Measurements from ENCODE around the gene MED23. TPM values are rescaled to one million over a fixed set of nuclear protein-coding genes. Genes with fewer than 3 reads are reported as not detected.

Gene MED23
- total RNA-seq, 2 donors from 2014 or later = 48.5 to 60.4 TPM

DNA sequence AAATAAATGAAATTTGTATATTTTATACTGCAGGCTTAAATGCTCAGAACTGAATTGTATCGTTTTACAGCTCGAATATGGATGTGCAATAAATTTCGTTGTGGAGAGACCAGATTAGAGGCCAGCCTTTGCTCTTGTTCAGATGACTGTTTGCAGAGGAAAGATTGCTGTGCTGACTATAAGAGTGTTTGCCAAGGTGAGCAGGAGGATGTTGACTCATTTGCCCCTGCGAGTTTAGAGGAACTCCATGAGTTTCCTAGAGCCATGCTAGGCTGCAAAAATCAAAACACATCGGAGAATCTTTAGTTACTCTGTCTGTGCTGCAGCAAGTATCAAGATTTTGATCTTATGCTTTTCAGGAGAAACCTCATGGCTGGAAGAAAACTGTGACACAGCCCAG lies 24.4 kb upstream of the MED23 start:
- Mint-ChIP-seq H3K4me3 (no peak overlapping the region), H3K36me3 (ENCODE audit: low read depth) (peaks cover 3% of the 10 kb centered on the region), H3K4me1 (peaks cover 4% of the 10 kb centered on the region), H3K27ac (no peak overlapping the region), H3K27me3 (peaks cover 17% of the 10 kb centered on the region)
- ATAC-seq (no peak), DNase-seq (no peak)
- H3K9me3 ChIP-seq (ENCODE audit: control insufficient read depth, low read length, poor library complexity, severe bottlenecking) = no peaks in the 10 kb centered on the region

DNA sequence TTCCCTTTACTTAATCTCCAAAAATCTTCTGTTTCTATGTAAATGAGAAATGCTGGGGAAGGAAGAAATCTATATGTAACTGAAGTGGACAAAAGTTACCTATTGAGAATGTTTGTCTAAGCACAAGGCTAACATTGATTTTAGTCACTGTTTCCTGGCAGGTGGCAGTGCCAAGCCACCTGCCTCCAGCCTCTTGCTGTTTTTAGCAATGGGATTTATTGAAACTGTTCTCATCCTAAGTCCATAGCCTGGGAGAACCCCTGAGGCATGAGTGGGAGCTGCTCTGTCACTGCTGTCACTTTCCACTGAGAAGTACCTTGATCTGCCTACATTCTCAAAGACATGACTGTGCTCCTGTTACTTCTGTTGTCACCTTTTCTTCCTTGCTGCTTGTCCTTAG lies 23.7 kb upstream of the MED23 start:
- Mint-ChIP-seq H3K36me3 (ENCODE audit: low read depth) (peaks cover 3% of the 10 kb centered on the region), H3K27me3 (peaks cover 17% of the 10 kb centered on the region), H3K4me3 (no peak overlapping the region), H3K4me1 (peaks cover 4% of the 10 kb centered on the region), H3K27ac (no peak overlapping the region)
- ATAC-seq (no peak), DNase-seq (no peak)
- H3K9me3 ChIP-seq (ENCODE audit: control insufficient read depth, low read length, poor library complexity, severe bottlenecking) = no peaks in the 10 kb centered on the region

DNA sequence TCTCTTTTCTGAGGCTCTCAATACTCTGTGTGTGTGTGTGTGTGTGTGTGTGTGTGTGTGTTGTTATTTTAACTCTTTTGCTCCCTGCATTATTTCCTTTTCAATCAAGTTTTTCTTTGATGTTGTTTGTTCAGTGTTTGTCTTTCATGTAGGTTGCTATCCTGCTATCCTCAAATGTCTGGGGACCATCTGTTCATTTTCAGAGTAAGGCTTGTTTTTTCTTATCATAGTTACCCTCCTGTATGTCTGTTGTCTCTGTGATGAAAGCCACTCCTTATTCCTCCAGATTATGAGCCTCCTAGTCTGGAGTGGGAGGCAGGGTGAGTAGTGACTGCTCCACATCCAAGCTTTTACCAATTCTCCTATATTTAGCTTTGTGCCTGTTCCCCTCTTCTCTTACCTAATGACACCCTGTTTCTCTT lies 18.2 kb upstream of the MED23 start:
- ATAC-seq = no peak
- peaks cover 17% of the 10 kb centered on the region for H3K27me3 Mint-ChIP-seq
- DNase-seq = no peak
- no peak overlapping the region for H3K27ac Mint-ChIP-seq
- H3K36me3 Mint-ChIP-seq (ENCODE audit: low read depth) = peaks cover 3% of the 10 kb centered on the region
- no peaks in the 10 kb centered on the region for H3K9me3 ChIP-seq (ENCODE audit: control insufficient read depth, low read length, poor library complexity, severe bottlenecking)
- no peak overlapping the region for H3K4me3 Mint-ChIP-seq
- H3K4me1 Mint-ChIP-seq = peaks cover 4% of the 10 kb centered on the region

DNA sequence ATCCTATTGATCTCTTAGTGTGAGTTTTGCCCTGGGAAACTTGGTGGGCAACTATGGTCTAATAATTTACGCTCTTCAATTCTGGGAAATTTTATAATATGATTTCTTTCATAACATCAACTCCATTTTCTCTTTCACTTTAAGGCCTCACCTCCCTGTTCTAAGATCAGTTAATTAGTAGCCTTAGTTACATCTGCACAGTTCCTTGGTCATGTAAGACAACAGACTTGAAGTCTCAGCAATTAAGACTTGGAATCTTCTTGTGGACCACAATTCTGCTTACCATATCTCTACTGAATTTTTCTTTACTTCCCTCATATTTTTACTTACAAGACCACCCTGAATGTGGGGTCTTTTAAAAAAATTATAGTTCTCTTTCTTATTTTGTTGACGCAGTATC lies 17.8 kb upstream of the MED23 start:
- Mint-ChIP-seq H3K27ac (no peak overlapping the region), H3K27me3 (peaks cover 17% of the 10 kb centered on the region), H3K4me1 (peaks cover 4% of the 10 kb centered on the region)

DNA sequence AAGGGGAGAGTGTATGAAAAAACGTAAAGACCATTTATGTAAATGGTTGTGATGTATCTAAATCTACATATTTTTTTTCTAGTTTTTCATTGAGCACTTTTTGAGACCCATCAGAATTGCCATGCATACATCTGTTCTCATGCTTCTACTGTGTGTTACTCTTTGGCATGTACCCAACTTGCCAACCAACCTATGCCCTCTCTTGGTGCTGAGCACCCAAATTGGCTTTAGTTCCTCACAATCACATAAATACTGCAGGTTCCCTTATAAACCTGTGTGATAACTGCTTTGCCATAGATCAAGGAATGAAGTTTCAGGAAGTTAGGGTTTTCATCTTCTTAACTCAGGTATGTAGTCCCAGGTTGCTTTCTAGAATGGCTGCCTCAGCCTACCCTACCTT lies 16.9 kb upstream of the MED23 start:
- no peak for DNase-seq
- Mint-ChIP-seq H3K27me3 (peaks cover 12% of the 10 kb centered on the region), H3K4me3 (no peak overlapping the region), H3K27ac (no peak overlapping the region), H3K4me1 (peaks cover 4% of the 10 kb centered on the region), H3K36me3 (ENCODE audit: low read depth) (peaks cover 3% of the 10 kb centered on the region)
- no peaks in the 10 kb centered on the region for H3K9me3 ChIP-seq (ENCODE audit: control insufficient read depth, low read length, poor library complexity, severe bottlenecking)
- ATAC-seq = no peak

More for the DNA sequence above, 17.8 kb upstream of the MED23 start:
- Mint-ChIP-seq H3K36me3 (ENCODE audit: low read depth) (peaks cover 3% of the 10 kb centered on the region), H3K4me3 (no peak overlapping the region)
- ATAC-seq = no peak
- DNase-seq = no peak
- H3K9me3 ChIP-seq (ENCODE audit: control insufficient read depth, low read length, poor library complexity, severe bottlenecking) = no peaks in the 10 kb centered on the region

DNA sequence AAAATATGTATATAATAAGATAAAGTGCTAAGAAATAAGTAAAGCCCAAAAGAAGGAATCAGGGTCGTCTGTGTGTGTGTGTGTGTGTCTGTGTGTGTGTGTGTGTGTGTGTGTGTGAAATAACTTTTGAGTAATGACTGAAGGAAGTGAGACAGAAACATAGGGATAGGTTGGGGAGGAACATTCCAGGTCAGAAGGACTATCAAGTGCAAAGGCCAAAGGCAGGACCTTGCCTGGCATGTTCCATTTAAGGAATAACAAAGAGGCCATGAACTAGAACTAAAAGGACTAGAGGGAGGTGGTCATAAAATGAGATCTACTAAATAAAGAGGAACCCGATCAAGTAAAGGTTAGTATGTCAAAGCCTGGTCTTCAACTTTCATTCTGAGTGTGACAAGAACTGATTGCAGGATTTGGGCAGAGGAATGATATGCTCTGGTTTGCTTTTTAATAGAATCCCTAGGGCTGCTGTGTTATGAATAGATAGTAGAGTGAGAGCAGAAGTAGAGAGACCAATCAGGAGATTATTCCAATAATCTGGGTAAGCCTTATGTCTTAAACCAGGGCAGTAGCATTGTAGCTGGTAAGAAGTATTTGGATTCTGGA lies 15.9 kb upstream of the MED23 start:
- Mint-ChIP-seq H3K27me3 (peaks cover 2% of the 10 kb centered on the region), H3K36me3 (ENCODE audit: low read depth) (peaks cover 2% of the 10 kb centered on the region), H3K4me1 (peaks cover under 1% of the 10 kb centered on the region), H3K27ac (no peak overlapping the region), H3K4me3 (no peak overlapping the region)
- DNase-seq = no peak
- no peak for ATAC-seq
- H3K9me3 ChIP-seq (ENCODE audit: control insufficient read depth, low read length, poor library complexity, severe bottlenecking) = no peaks in the 10 kb centered on the region

DNA sequence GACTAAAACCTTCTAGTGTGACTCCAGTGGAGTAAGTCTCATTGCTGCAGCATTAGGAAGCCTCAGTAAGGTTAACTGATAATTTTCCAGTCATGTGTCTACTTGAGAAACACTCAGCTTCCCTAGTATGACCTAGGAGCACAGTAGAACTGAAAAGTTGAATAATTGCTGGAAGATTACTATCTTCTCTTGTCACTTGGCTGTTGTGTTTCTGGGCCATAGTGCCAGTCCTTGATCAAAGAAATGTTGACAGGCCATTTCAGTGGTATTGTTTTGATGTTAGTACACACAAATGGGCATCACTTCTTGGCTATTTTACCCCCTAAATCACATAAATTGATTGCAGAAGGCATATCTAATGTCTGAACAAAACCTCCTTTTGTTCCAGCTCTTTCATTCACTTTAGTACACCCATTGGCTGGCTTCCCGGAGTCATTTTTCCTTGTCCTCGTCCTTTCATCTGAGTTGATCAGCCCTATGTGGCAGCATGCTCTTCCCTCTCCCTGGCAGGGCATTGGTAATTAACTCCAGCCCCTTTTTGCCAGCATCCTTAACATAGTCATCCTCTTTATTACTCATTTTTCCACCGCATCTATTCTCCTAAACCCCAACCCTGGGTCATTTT lies 15.1 kb upstream of the MED23 start:
- DNase-seq = no peak
- peaks cover 1% of the 10 kb centered on the region for H3K36me3 Mint-ChIP-seq (ENCODE audit: low read depth)
- H3K4me1 Mint-ChIP-seq = peaks cover 1% of the 10 kb centered on the region
- ATAC-seq = no peak
- no peak overlapping the region for H3K4me3 Mint-ChIP-seq
- no peak overlapping the region for H3K27ac Mint-ChIP-seq
- H3K9me3 ChIP-seq (ENCODE audit: control insufficient read depth, low read length, poor library complexity, severe bottlenecking) = no peaks in the 10 kb centered on the region
- no peaks in the 10 kb centered on the region for H3K27me3 Mint-ChIP-seq

DNA sequence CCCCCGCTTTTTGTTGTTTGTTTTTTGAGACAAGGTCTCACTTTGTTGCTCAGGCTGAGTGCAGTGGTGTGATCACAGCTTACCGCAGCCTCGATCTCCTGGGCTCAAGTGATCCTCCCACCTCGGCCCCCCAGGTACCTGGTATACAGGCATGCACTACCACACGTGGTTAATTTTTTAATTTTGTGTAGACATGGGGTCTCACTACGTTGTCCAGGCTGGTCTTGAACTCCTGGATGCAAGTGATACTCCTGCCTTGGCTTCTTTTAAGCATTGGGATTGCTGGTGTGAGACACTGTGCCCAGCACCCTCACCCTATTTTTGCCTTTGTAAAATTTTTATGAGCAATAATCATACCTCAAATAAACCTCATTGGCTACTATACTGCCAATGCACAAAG lies 14.5 kb upstream of the MED23 start:
- Mint-ChIP-seq H3K4me1 (peaks cover 4% of the 10 kb centered on the region), H3K4me3 (no peak overlapping the region), H3K36me3 (ENCODE audit: low read depth) (peaks cover 4% of the 10 kb centered on the region), H3K27ac (no peak overlapping the region), H3K27me3 (no peaks in the 10 kb centered on the region)
- no peaks in the 10 kb centered on the region for H3K9me3 ChIP-seq (ENCODE audit: control insufficient read depth, low read length, poor library complexity, severe bottlenecking)
- no peak for ATAC-seq
- DNase-seq = no peak

DNA sequence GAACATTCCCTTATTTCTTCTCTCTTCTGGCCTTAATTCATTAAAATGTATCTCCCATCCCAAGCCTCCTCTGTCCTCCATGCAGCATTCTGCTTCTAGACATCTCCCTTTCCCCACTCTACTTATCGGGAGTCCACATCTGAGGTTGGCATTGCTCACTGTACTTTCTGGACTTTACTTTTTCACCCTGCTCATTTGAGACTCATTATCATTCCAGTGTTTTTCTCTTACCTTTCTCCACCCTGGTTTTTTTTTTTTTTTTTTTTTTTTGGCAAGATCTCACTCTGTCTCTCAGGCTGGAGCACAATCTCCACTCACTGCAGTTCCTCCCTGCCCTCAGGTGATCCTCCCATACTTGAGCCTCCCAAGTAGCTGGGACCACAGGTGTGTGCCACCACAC lies 13.5 kb upstream of the MED23 start:
- ATAC-seq = no peak
- H3K27me3 Mint-ChIP-seq = no peaks in the 10 kb centered on the region

DNA sequence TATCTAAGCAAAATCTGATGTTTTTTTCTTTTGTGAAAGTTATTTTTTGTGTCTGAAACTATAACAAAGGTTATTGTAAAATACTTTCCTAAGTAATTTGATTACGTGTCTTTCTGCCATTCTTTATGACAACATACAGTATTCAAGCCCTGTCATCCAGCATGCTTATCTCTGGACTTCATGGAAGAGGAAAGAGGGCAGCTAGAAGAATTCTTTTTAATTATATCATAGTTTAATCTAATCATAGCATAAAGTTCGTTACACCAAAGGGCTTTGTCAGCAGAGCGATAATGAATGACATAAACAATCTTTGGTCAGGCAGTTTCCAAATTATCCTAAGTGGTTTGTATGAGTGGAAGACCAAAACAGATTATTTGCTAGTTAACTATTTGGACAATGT lies 12.5 kb upstream of the MED23 start:
- no peaks in the 10 kb centered on the region for H3K9me3 ChIP-seq (ENCODE audit: control insufficient read depth, low read length, poor library complexity, severe bottlenecking)
- H3K27me3 Mint-ChIP-seq = no peaks in the 10 kb centered on the region
- H3K36me3 Mint-ChIP-seq (ENCODE audit: low read depth) = peaks cover 4% of the 10 kb centered on the region
- peaks cover 4% of the 10 kb centered on the region for H3K4me1 Mint-ChIP-seq
- DNase-seq (no peak), ATAC-seq (no peak)
- H3K27ac Mint-ChIP-seq = no peak overlapping the region
- H3K4me3 Mint-ChIP-seq = no peak overlapping the region

More for the DNA sequence above, 13.5 kb upstream of the MED23 start:
- H3K4me3 Mint-ChIP-seq = no peak overlapping the region
- no peaks in the 10 kb centered on the region for H3K9me3 ChIP-seq (ENCODE audit: control insufficient read depth, low read length, poor library complexity, severe bottlenecking)
- no peak for DNase-seq
- no peak overlapping the region for H3K27ac Mint-ChIP-seq
- H3K4me1 Mint-ChIP-seq = peaks cover 4% of the 10 kb centered on the region
- H3K36me3 Mint-ChIP-seq (ENCODE audit: low read depth) = peaks cover 4% of the 10 kb centered on the region

DNA sequence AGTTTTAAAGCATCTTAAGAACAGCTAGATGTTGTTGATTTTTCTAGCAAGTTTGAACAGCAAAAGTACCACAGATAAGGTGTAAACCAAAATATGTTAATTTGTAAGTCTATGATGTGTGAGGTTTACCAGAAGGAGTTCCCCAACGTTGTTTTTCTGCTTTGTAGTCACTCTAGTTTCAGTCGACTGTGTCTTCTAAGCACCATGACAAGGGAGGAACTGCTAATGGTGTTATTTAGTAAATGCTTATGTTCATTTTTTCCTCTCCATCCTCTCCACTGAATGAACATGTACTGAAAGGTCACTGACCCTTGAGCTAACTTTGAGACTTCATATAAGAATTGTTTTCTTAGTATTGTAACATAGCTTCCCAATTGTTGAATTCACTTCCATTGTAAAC lies 12.1 kb upstream of the MED23 start:
- DNase-seq (no peak), ATAC-seq (no peak)
- no peak overlapping the region for H3K27ac Mint-ChIP-seq

DNA sequence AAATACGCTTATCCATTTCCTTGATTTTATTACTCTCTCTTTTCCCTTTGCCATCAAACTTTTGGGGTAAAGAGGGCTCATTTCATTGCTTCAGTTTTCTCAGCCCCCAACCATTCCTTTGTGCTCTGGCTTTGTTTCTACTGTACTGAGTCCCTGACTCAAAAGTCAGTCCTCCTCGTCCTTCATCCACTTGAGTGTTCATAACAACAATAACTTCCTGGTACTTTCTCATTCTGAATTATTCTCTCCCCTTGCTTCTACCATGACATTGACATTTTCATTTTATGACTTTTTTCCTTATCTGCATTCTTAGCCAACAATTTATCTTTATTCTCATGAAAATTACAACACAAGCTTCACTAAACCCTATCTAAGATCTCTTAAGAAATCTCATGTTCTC lies 10.0 kb upstream of the MED23 start:
- peaks cover 4% of the 10 kb centered on the region for H3K36me3 Mint-ChIP-seq (ENCODE audit: low read depth)
- no peaks in the 10 kb centered on the region for H3K27me3 Mint-ChIP-seq
- peaks cover 4% of the 10 kb centered on the region for H3K4me1 Mint-ChIP-seq
- ATAC-seq (no peak), DNase-seq (no peak)
- no peaks in the 10 kb centered on the region for H3K9me3 ChIP-seq (ENCODE audit: control insufficient read depth, low read length, poor library complexity, severe bottlenecking)
- no peak overlapping the region for H3K4me3 Mint-ChIP-seq
- H3K27ac Mint-ChIP-seq = no peak overlapping the region

More for the DNA sequence above, 12.1 kb upstream of the MED23 start:
- H3K36me3 Mint-ChIP-seq (ENCODE audit: low read depth) = peaks cover 4% of the 10 kb centered on the region
- peaks cover 4% of the 10 kb centered on the region for H3K4me1 Mint-ChIP-seq
- no peaks in the 10 kb centered on the region for H3K27me3 Mint-ChIP-seq
- no peaks in the 10 kb centered on the region for H3K9me3 ChIP-seq (ENCODE audit: control insufficient read depth, low read length, poor library complexity, severe bottlenecking)
- H3K4me3 Mint-ChIP-seq = no peak overlapping the region

DNA sequence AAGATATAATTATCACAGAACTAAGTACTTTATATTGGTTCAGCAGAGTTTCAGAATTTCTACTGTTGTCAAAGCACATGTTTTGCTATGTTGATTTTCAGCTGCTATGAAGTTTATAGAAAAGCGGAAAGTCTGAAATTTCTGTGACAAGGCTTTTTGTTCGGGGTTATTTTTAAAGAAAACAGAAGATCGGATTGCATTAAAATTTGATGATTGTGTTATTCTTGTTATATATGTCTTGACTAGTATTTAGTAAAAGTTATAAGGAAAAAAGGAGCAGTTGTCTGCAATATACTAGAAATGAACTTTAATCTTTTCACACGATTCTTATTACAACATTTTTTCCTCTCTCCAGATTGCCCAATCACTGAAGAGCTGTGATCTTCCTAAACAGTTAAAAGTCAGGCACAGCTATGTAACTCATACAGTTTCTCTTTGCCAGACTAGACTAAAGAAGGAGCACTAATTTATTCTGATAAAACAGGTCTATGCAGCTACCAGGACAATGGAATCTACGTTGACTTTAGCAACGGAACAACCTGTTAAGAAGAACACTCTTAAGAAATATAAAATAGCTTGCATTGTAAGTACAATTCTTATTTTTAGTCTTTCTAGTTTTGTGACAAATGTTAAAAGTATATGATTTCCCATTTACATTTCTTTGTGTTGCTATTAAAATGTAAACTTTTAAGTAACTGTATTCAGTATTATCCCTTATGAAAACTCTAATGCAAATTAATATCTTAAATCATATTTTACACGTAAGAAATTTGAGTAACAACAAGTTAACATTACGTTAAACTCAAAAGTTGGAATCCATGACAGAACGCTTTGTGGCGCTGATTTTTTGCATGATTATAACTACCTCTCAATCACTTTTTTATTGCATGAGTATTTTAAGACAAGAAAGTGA lies 9.1 kb upstream of the MED23 start, which contains the start of gene ENPP3:
TSS of gene ENPP3 (plus strand) at position 423 of the 913 bp plus-strand sequence. CDS start at position 506, 83 bp downstream.
- DNase-seq (no peak), ATAC-seq (no peak)
- H3K9me3 ChIP-seq (ENCODE audit: control insufficient read depth, low read length, poor library complexity, severe bottlenecking) = no peaks in the 10 kb centered on the region
- peaks cover 4% of the 10 kb centered on the region for H3K4me1 Mint-ChIP-seq
- no peaks in the 10 kb centered on the region for H3K27me3 Mint-ChIP-seq
- no peak within 1 kb of the TSS for H3K27ac Mint-ChIP-seq
- no peak within 1 kb of the TSS for H3K4me3 Mint-ChIP-seq
- H3K36me3 Mint-ChIP-seq (ENCODE audit: low read depth) = peaks cover 4% of the 10 kb centered on the region

Data from T-helper 17 cell (primary cell).